ENCODE measurements around the gene C5orf58.

GRCh38 chr5:170252720-170253350 is 20.1 kb downstream of the C5orf58 start:
- TF ChIP-seq CTCF (IDR thresholded peaks at IDR 0.05) = no peak
- TF ChIP-seq POLR2A (IDR thresholded peaks at IDR 0.05) = no peak
- no peak for TF ChIP-seq EP300 (IDR thresholded peaks at IDR 0.05; ENCODE audit: low read depth)
- no peak for TF ChIP-seq POLR2AphosphoS5 (IDR thresholded peaks at IDR 0.05)

All from transverse colon (tissue), 4 donors.